Thymus (tissue), 11 donors: ENCODE results near the gene PCNX4. TPM values are rescaled to one million over a fixed set of nuclear protein-coding genes. Genes with fewer than 3 reads are reported as not detected.
"Not testable (repeated sequence)": the region's sequence is repeated elsewhere in the genome, so short reads cannot be mapped to it uniquely, and the experiment has no call there.

Source experiments
- DNase-seq, 9 donors: peaks; one replicate each; pipeline ENCODE4 v3.0.0-alpha.2; 2013; ENCODE audit warnings: low spot score in 9 of 9, low read depth in 6 of 9, missing footprints in 1 of 9
- H3K27ac ChIP-seq, 2 donors: one replicate each; pipeline ENCODE4 v1.5.1; 2013; ENCODE audit warnings: control low read depth in 1 of 2, low read depth in 1 of 2, low read length in 1 of 2, mild to moderate bottlenecking in 1 of 2, moderate library complexity in 1 of 2
- H3K27me3 ChIP-seq, 2 donors: one replicate each; pipeline ENCODE4 v1.5.1; 2013; ENCODE audit warnings: low read length in 1 of 2; ENCODE audit not compliant: control insufficient read depth in 2 of 2, insufficient read depth in 1 of 2
- H3K36me3 ChIP-seq, 2 donors: one replicate each; pipeline ENCODE4 v1.5.1; 2013; ENCODE audit warnings: low read length in 1 of 2, mild to moderate bottlenecking in 1 of 2, moderate library complexity in 1 of 2; ENCODE audit not compliant: control insufficient read depth in 2 of 2, insufficient read depth in 2 of 2
- H3K4me1 ChIP-seq, 2 donors: one replicate each; pipeline ENCODE4 v1.5.1; 2013; ENCODE audit warnings: low read length in 2 of 2; ENCODE audit not compliant: control insufficient read depth in 2 of 2, insufficient read depth in 2 of 2
- H3K4me3 ChIP-seq, 2 donors: one replicate each; pipeline ENCODE4 v1.5.1; 2013; ENCODE audit warnings: low read length in 2 of 2, control low read depth in 1 of 2, mild to moderate bottlenecking in 1 of 2
- H3K9me3 ChIP-seq, 2 donors: one replicate each; pipeline ENCODE4 v1.5.1; 2013; ENCODE audit warnings: low read length in 1 of 2, mild to moderate bottlenecking in 1 of 2; ENCODE audit not compliant: control insufficient read depth in 2 of 2, insufficient read depth in 1 of 2
- WGBS: extraction: QIAGEN DNeasy Blood & Tissue Kit; methylation state at CpG from one replicate; pipeline ENCODE4 v1.1.7; 2013; 5-methylcytosine and 5-hydroxymethylcytosine counted together
- polyA plus RNA-seq: library from polyadenylated mRNA; stranded (reverse); fragments of 200-250 nt; gene quantifications from one replicate; pipeline ENCODE4 v1.2.3, GENCODE V29; 2013
- total RNA-seq: library from RNA; stranded (reverse); fragments of 120-200 nt; gene quantifications from one replicate; pipeline ENCODE4 v1.2.4, GENCODE V29; 2013
- donor health status: healthy.

PCNX4 gene
- total and polyA plus RNA-seq, 2 donors, result 38.5 to 55.3 TPM

GRCh38 chr14:60095231-60095630, 3.5 kb downstream of the PCNX4 start:
- Histone ChIP-seq H3K4me1 (peaks cover 15% of the 10 kb centered on the region in 2 donors), H3K36me3 (peaks cover 0 to 3% of the 10 kb centered on the region in 2 donors), H3K9me3 (no peaks in the 10 kb centered on the region), H3K27me3 (no peaks in the 10 kb centered on the region), H3K4me3 (no peak overlapping the region), H3K27ac (no peak overlapping the region)
- no peak for DNase-seq

GRCh38 chr14:60095781-60096450, 4.2 kb downstream of the PCNX4 start:
- WGBS, result 77% methylated on average over 3 of the region's 3 CpGs
- H3K4me3 ChIP-seq, result no peak overlapping the region
- H3K27ac ChIP-seq, result no peak overlapping the region
- no peak for DNase-seq
- H3K9me3 ChIP-seq, result no peaks in the 10 kb centered on the region
- peaks cover 0 to 3% of the 10 kb centered on the region in 2 donors for H3K36me3 ChIP-seq
- H3K4me1 ChIP-seq, result peaks cover 16 to 19% of the 10 kb centered on the region in 2 donors
- H3K27me3 ChIP-seq, result no peaks in the 10 kb centered on the region

GRCh38 chr14:60097974-60098373, 6.3 kb downstream of the PCNX4 start:
- over 99% methylated on average over 6 of the region's 6 CpGs for WGBS
- peaks cover 0 to 3% of the 10 kb centered on the region in 2 donors for H3K36me3 ChIP-seq
- H3K27me3 ChIP-seq, result no peaks in the 10 kb centered on the region
- no peak overlapping the region for H3K4me3 ChIP-seq
- peaks cover 20% of the 10 kb centered on the region in 2 donors for H3K4me1 ChIP-seq
- DNase-seq, result no peak
- no peak overlapping the region for H3K27ac ChIP-seq
- no peaks in the 10 kb centered on the region for H3K9me3 ChIP-seq

GRCh38 chr14:60099855-60100254, 8.1 kb downstream of the PCNX4 start:
- H3K27me3 ChIP-seq, result not testable (repeated sequence)

GRCh38 chr14:60101786-60102185, 10.1 kb downstream of the PCNX4 start:
- no peak overlapping the region for H3K4me3 ChIP-seq
- no peak overlapping the region for H3K27ac ChIP-seq
- peaks cover 4 to 13% of the 10 kb centered on the region in 2 donors for H3K4me1 ChIP-seq
- DNase-seq, result no peak
- 98% methylated on average over 1 of the region's 1 CpG for WGBS
- no peaks in the 10 kb centered on the region for H3K9me3 ChIP-seq
- H3K27me3 ChIP-seq, result no peaks in the 10 kb centered on the region
- H3K36me3 ChIP-seq, result peaks cover 0 to 3% of the 10 kb centered on the region in 2 donors

More at GRCh38 chr14:60099855-60100254, 8.1 kb downstream of the PCNX4 start:
- H3K4me1 ChIP-seq, result peaks cover 11 to 13% of the 10 kb centered on the region in 2 donors
- 91% methylated on average over 7 of the region's 7 CpGs for WGBS
- not testable (repeated sequence) for H3K9me3 ChIP-seq, DNase-seq, H3K27ac ChIP-seq, H3K36me3 ChIP-seq, H3K4me3 ChIP-seq

GRCh38 chr14:60102389-60102788, 10.7 kb downstream of the PCNX4 start:
- Histone ChIP-seq H3K27ac (no peak overlapping the region), H3K4me3 (no peak overlapping the region), H3K4me1 (peaks cover 4 to 13% of the 10 kb centered on the region in 2 donors), H3K9me3 (no peaks in the 10 kb centered on the region), H3K36me3 (peaks cover 0 to 3% of the 10 kb centered on the region in 2 donors), H3K27me3 (no peaks in the 10 kb centered on the region)
- 89% methylated on average over 2 of the region's 2 CpGs for WGBS
- DNase-seq, result no peak

GRCh38 chr14:60106339-60106738, 14.6 kb downstream of the PCNX4 start:
- peaks cover 3 to 11% of the 10 kb centered on the region in 2 donors for H3K4me1 ChIP-seq
- H3K27ac ChIP-seq, result no peak overlapping the region
- 61% methylated on average over 2 of the region's 2 CpGs for WGBS
- DNase-seq, result no peak
- H3K27me3 ChIP-seq, result no peaks in the 10 kb centered on the region
- no peak overlapping the region for H3K4me3 ChIP-seq
- H3K9me3 ChIP-seq, result no peaks in the 10 kb centered on the region
- peaks cover 9 to 14% of the 10 kb centered on the region in 2 donors for H3K36me3 ChIP-seq

GRCh38 chr14:60107477-60107876, 15.8 kb downstream of the PCNX4 start:
- 93% methylated on average over 4 of the region's 4 CpGs for WGBS
- peaks cover 9 to 14% of the 10 kb centered on the region in 2 donors for H3K36me3 ChIP-seq

GRCh38 chr14:60111732-60112131, 20.0 kb downstream of the PCNX4 start:
- 96% methylated on average over 2 of the region's 2 CpGs for WGBS

More at GRCh38 chr14:60107477-60107876, 15.8 kb downstream of the PCNX4 start:
- Histone ChIP-seq H3K27ac (no peak overlapping the region), H3K4me3 (no peak overlapping the region), H3K4me1 (peaks cover 3 to 11% of the 10 kb centered on the region in 2 donors), H3K27me3 (no peaks in the 10 kb centered on the region), H3K9me3 (no peaks in the 10 kb centered on the region)
- DNase-seq, result no peak

More at GRCh38 chr14:60111732-60112131, 20.0 kb downstream of the PCNX4 start:
- no peak for DNase-seq
- Histone ChIP-seq H3K27ac (no peak overlapping the region), H3K4me3 (no peak overlapping the region), H3K9me3 (no peaks in the 10 kb centered on the region), H3K27me3 (no peaks in the 10 kb centered on the region), H3K36me3 (peaks cover 9 to 28% of the 10 kb centered on the region in 2 donors), H3K4me1 (peaks cover 3 to 11% of the 10 kb centered on the region in 2 donors)
